ENCODE data around the gene KCNQ5. TPM values are rescaled to one million over a fixed set of nuclear protein-coding genes. Genes with fewer than 3 reads are reported as not detected.

KCNQ5 gene
- total and polyA plus RNA-seq, 8 donors = 1.7 to 4.5 (median 2.5) TPM

- intact Hi-C loops (cut with DNase I) = no loop called here
- no peak for TF ChIP-seq CTCF (IDR thresholded peaks at IDR 0.05)
- Histone ChIP-seq H3K27me3 (no peaks in the 10 kb centered on the region), H3K4me3 (no peak overlapping the region), H3K27ac (no peak overlapping the region), H3K9me3 (no peaks in the 10 kb centered on the region), H3K4me1 (no peaks in the 10 kb centered on the region), H3K36me3 (no peaks in the 10 kb centered on the region)
- peak in 1 of 4 donors; percentile 27 for DNase-seq
- ATAC-seq = no peak
Observed at GRCh38 chr6:72905705-72906478, 284.0 kb downstream of the KCNQ5 start.

DNA sequence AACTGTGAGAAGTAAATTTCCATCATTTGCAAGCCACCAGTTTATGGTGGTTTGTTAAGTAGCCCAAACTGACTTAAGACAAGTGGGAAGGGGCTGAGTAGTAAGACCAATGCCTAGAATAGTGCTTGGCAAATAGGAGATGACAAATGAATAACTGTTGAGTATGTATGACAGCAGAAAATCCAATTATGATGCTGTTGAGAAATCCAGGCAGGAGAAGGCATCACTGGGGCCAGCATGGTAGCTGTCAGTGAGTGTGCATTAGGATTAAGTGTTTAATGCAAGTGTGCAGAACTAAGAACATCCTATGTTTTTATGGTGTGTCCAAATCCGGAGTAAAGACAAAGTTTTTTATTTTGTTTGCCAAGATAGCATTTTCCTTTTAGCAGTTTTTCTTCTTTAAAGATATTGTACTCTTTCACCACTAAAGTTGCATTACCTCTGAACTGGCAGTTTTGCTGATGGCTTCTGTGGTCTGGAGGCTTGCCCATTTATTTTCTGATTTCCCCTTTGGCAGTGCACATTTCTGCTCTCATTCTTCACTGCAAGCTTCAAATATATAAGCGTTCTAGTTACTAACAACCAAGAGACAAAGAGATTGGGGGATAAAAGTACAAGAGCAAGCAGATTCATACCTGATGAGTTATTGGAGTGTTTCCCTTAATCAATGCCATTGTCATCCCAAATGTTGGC lies 289.7 kb downstream of the KCNQ5 start:
- Histone ChIP-seq H3K36me3 (no peaks in the 10 kb centered on the region), H3K4me3 (no peak overlapping the region), H3K4me1 (peaks cover 6 to 9% of the 10 kb centered on the region in 2 donors), H3K27me3 (no peaks in the 10 kb centered on the region), H3K9me3 (no peaks in the 10 kb centered on the region), H3K27ac (no peak overlapping the region)
- DNase-seq (no peak), ATAC-seq (no peak)
- intact Hi-C loops (cut with DNase I) = no loop called here
- no peak for TF ChIP-seq CTCF (IDR thresholded peaks at IDR 0.05)

GRCh38 chr6:72913797-72914196 lies 291.9 kb downstream of the KCNQ5 start:
- DNase-seq (no peak), ATAC-seq (no peak)
- Histone ChIP-seq H3K4me3 (no peak overlapping the region), H3K27me3 (no peaks in the 10 kb centered on the region), H3K27ac (no peak overlapping the region), H3K36me3 (no peaks in the 10 kb centered on the region), H3K9me3 (no peaks in the 10 kb centered on the region), H3K4me1 (peaks cover 6 to 10% of the 10 kb centered on the region in 2 donors)
- no peak for TF ChIP-seq CTCF (IDR thresholded peaks at IDR 0.05)
- intact Hi-C loops (cut with DNase I) = no loop called here

DNA sequence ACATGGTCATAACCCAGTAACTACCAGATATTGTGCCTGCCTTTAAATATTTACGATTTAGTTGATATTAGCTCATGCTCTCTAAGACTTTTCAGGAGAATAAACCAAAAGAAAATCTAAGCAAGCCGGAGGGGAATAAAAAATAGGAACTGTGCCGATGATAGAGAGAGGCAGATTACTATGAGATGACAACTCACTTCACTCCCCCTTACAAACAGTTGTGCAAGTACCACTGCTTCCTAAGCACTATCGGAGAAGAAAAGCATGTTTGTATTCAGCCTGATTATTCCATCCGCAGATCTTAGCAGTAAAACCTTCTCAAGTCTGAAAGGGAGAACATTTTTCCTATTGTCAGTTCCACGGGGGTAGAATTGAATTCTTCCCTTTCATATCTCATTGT lies 294.4 kb downstream of the KCNQ5 start:
- ATAC-seq = no peak
- DNase-seq = no peak
- peaks cover 6 to 10% of the 10 kb centered on the region in 2 donors for H3K4me1 ChIP-seq
- intact Hi-C loops (cut with DNase I) = no loop called here
- H3K27ac ChIP-seq = no peak overlapping the region
- no peaks in the 10 kb centered on the region for H3K36me3 ChIP-seq
- no peak for TF ChIP-seq CTCF (IDR thresholded peaks at IDR 0.05)
- no peak overlapping the region for H3K4me3 ChIP-seq
- H3K27me3 ChIP-seq = no peaks in the 10 kb centered on the region
- no peaks in the 10 kb centered on the region for H3K9me3 ChIP-seq

GRCh38 chr6:72916906-72917305 lies 295.0 kb downstream of the KCNQ5 start:
- Histone ChIP-seq H3K36me3 (no peaks in the 10 kb centered on the region), H3K9me3 (no peaks in the 10 kb centered on the region), H3K4me3 (no peak overlapping the region), H3K27ac (no peak overlapping the region), H3K4me1 (peaks cover 3 to 7% of the 10 kb centered on the region in 2 donors), H3K27me3 (no peaks in the 10 kb centered on the region)
- TF ChIP-seq CTCF (IDR thresholded peaks at IDR 0.05) = no peak
- intact Hi-C loops (cut with DNase I) = no loop called here
- no peak for DNase-seq
- ATAC-seq = no peak

All from left lung (tissue), 10 donors.